Psoas muscle (tissue), 8 donors: ENCODE measurements around the gene ENTREP1. TPM values are rescaled to one million over a fixed set of nuclear protein-coding genes. Genes with fewer than 3 reads are reported as not detected.

Experiments
- ATAC-seq, 4 donors: fragments of 200-7000 bp; cut with Tn5 transposase; one replicate each; pipeline ENCODE4 v1.9.1; 2020; ENCODE audit warnings: moderate library complexity in 3 of 4, mild to moderate bottlenecking in 2 of 4
- DNase-seq, 2 donors: peaks; one replicate each; pipeline ENCODE4 v3.0.0-alpha.2; 2020
- H3K27ac ChIP-seq: fragments of 200-600 bp; one replicate; pipeline ENCODE4 v1.8.0; 2022
- H3K27me3 ChIP-seq, 3 donors: fragments of 200-600 bp in 1 of 3; one replicate each; pipeline versions ENCODE4 v1.6.1 to v1.8.0; 2013 to 2022; ENCODE audit warnings: low read length in 2 of 3, mild to moderate bottlenecking in 2 of 3, moderate library complexity in 1 of 3; ENCODE audit not compliant: insufficient read depth in 3 of 3
- H3K36me3 ChIP-seq, 2 donors: fragments of 200-600 bp in 1 of 2; one replicate each; pipeline versions ENCODE4 v1.6.1 to v1.8.0; 2013 to 2022; ENCODE audit warnings: low read depth in 1 of 2, mild to moderate bottlenecking in 1 of 2, moderate library complexity in 1 of 2; ENCODE audit not compliant: insufficient read depth in 1 of 2
- H3K4me1 ChIP-seq: fragments of 200-600 bp; one replicate; pipeline ENCODE4 v1.8.0; 2022
- H3K4me3 ChIP-seq: fragments of 200-600 bp; one replicate; pipeline ENCODE4 v1.8.0; 2022; ENCODE audit warnings: mild to moderate bottlenecking
- H3K9me3 ChIP-seq: fragments of 200-600 bp; one replicate; pipeline ENCODE4 v1.8.0; 2022
- WGBS, 3 donors: extraction: QIAGEN DNeasy Blood & Tissue Kit; methylation state at CpG; one replicate each; pipeline versions ENCODE4 v1.1.6 to v1.1.7; 2013; 5-methylcytosine and 5-hydroxymethylcytosine counted together
- intact Hi-C, 2 donors: fragments of 100-400 bp; cut with DNase I; formaldehyde crosslinking; loops; one replicate each; pipeline versions ENCODE4 v1.11.0 to v1.14.2; 2022
- polyA plus RNA-seq, 3 donors: library from polyadenylated mRNA; stranded (reverse); fragments of 200-250 nt; gene quantifications; one replicate each; pipeline ENCODE4 v1.2.3, GENCODE V29; 2013
- total RNA-seq, 4 donors: library from RNA; stranded (reverse); fragmentation: NEBNext Ultra II Directional in 2 of 4; extraction: Animal tissue kit (Norgen Biotek cat#: 25700) in 2 of 4; gene quantifications; one replicate each; pipeline versions ENCODE4 v1.2.1 to v1.2.4, GENCODE V29; 2021 to 2023
- TF ChIP-seq, protein P1 (sequence below): fragments of 200-600 bp; IDR thresholded peaks from one replicate; pipeline ENCODE4 v1.8.0; 2022; ENCODE audit warnings: antibody characterized with exemption
- donor health status: healthy with polysubstance abuse.
- donor health status: DM: no; HTN: no; CAD: no; lungs with moderate emphysema.
- donor health status: Bipolar disorder and iron deficiency.
- donor health status: healthy.
- donor health status: DM: yes; HTN: yes; CAD: no.
- donor health status: DM: no; HTN: no; CAD: no.
- donor health status: DM: no; HTN: no; CAD: no.
- donor health status: DM: yes; HTN: yes; CAD: no.

Gene ENTREP1
- total and polyA plus RNA-seq, 7 donors, result 5.1 to 35.7 (median 19.6) TPM

DNA sequence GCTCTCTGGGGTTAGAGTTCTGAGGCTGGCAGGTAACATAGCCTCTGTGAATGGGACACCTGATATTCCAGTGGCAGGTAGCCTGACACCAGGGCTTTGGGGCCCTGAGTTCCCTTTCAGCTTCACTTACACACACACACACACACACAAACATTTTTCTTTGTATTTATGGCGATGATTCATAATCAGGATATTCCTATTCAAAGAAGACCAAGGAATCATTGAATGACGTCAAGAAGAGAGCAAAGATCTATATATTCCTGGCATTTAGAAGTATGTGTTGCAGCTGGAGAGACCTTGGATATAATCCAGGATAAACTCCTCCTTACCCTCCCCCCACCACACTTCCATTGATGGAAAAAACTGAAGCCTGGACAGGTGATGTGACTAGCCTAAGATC, 7.9 kb upstream of the ENTREP1 start:
- Histone ChIP-seq H3K4me1 (no peaks in the 10 kb centered on the region), H3K27ac (no peak overlapping the region), H3K27me3 (no peaks in the 10 kb centered on the region), H3K4me3 (no peak overlapping the region), H3K36me3 (no peaks in the 10 kb centered on the region), H3K9me3 (peaks cover 6% of the 10 kb centered on the region)
- ATAC-seq, result no peak
- intact Hi-C loops, result no loop called here
- DNase-seq, result no peak
- TF ChIP-seq, protein P1, sequence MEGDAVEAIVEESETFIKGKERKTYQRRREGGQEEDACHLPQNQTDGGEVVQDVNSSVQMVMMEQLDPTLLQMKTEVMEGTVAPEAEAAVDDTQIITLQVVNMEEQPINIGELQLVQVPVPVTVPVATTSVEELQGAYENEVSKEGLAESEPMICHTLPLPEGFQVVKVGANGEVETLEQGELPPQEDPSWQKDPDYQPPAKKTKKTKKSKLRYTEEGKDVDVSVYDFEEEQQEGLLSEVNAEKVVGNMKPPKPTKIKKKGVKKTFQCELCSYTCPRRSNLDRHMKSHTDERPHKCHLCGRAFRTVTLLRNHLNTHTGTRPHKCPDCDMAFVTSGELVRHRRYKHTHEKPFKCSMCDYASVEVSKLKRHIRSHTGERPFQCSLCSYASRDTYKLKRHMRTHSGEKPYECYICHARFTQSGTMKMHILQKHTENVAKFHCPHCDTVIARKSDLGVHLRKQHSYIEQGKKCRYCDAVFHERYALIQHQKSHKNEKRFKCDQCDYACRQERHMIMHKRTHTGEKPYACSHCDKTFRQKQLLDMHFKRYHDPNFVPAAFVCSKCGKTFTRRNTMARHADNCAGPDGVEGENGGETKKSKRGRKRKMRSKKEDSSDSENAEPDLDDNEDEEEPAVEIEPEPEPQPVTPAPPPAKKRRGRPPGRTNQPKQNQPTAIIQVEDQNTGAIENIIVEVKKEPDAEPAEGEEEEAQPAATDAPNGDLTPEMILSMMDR, result no peak
- WGBS, 3 donors, result 69 to 76% (median 75%) methylated on average over 2 of the region's 2 CpGs

DNA sequence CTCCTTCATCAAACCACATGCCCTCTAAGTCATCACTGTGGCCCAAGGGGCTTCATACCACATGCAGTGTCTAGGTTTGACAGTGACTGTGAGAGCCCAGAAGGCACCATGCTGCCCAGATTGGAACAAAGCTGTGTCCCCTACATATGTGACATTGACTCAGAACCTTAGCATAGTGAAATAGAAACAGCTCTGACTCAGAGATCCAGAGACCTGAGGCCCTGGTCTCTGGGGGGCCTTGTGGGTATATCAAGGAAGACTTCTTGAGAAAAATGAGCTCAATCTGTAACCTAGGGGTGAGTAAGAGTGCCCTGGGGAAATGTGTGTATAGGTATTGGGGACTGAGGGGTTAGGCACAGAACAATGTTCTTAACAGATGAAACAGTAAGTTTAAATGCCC, 7.1 kb upstream of the ENTREP1 start:
- intact Hi-C loops, result no loop called here
- no peak for DNase-seq
- no peak overlapping the region for H3K4me3 ChIP-seq

DNA sequence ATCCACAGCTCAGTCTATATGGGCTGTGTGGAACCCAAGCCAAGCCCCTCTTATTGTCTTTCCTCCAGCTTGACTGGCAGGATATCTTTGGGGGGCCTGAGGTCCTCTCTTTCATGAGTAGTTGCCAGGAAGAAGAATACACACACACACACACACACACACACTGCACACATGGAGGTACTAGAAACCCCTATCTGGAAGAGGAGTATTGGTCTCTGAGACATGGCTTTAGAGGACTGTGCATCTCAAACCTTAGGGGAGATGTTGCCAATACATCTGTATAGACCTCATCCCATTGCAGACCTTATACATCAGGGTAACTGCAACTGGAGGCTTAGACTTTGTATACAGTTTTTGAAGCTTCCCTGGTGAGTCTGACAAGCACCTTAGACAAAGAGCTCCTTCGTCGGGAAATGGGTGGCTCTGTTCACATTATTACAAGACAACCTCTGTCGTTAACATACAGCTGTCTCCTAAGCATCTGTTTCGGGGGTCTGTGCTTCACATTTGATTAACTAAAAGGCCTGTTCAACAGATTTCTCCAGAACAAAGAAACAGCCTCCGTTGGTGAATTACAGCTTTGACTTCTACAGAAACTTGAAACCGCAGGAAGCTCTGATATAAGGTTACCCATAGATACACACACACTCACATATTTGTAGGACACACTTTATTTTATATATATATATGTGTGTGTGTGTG, 5.5 kb upstream of the ENTREP1 start:
- intact Hi-C loops, result loop anchor here (10.0 kb wide), 2 partner anchors 45 to 85 kb away; no protein-coding TSS in a partner anchor
- H3K4me3 ChIP-seq, result no peak overlapping the region
- TF ChIP-seq, protein P1, result no peak
- ATAC-seq (no peak), DNase-seq (no peak)
- H3K9me3 ChIP-seq, result no peaks in the 10 kb centered on the region
- H3K27ac ChIP-seq, result no peak overlapping the region
- no peaks in the 10 kb centered on the region for H3K27me3 ChIP-seq
- WGBS, 3 donors, result 35 to 50% (median 42%) methylated on average over 6 of the region's 6 CpGs
- H3K36me3 ChIP-seq, result no peaks in the 10 kb centered on the region
- no peaks in the 10 kb centered on the region for H3K4me1 ChIP-seq

More for the DNA sequence above, 7.1 kb upstream of the ENTREP1 start:
- H3K27me3 ChIP-seq, result no peaks in the 10 kb centered on the region
- H3K4me1 ChIP-seq, result no peaks in the 10 kb centered on the region
- H3K9me3 ChIP-seq, result peaks cover 5% of the 10 kb centered on the region
- TF ChIP-seq, protein P1, result no peak
- ATAC-seq, result no peak
- H3K36me3 ChIP-seq, result no peaks in the 10 kb centered on the region
- H3K27ac ChIP-seq, result no peak overlapping the region

DNA sequence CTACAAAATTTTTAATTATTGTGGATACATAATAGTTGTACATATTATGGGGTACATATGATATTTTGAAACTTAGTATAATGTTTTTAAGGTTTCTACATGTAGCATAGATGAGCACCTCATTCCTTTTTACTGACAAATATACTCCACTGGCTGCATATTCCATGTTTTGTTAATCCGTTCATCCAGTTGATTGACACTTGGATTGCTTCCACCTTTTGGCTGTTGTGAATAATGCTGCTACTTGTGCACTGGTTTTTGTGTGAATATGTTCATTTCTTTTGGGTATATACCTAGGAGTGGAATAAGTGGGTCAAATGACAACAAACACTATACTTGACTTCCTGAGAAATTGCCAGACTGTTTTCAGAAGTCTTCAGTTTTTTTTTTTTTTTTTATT, 2.8 kb upstream of the ENTREP1 start:
- Histone ChIP-seq H3K9me3 (no peaks in the 10 kb centered on the region), H3K4me3 (no peak overlapping the region), H3K36me3 (no peaks in the 10 kb centered on the region), H3K27ac (no peak overlapping the region), H3K4me1 (no peaks in the 10 kb centered on the region), H3K27me3 (no peaks in the 10 kb centered on the region)
- 36 to 49% (median 42%) methylated on average over 1 of the region's 1 CpG for WGBS, 3 donors
- intact Hi-C loops, result loop anchor here (10.0 kb wide), 2 partner anchors 47 to 87 kb away; no protein-coding TSS in a partner anchor
- TF ChIP-seq, protein P1, result no peak
- DNase-seq (no peak), ATAC-seq (no peak)

DNA sequence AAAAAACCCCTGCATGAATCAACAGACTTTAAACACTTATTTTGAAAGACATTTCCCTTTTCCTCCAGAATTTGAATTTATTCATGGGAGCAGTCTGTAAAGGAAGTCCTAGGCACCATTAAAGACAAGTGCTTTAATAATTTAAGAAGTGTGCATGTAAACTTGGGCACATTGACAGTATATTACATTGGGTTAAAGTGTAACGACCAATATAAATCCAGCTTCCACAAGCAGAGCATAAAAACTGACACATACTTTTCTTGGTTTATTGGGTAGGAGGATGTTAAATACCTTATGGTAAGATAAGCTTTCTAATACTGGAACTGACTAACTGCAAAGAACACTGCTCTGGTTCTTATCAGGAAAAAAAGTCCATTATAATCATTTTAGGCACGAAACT, 1.2 kb upstream of the ENTREP1 start:
- no peak for DNase-seq
- Histone ChIP-seq H3K27me3 (no peaks in the 10 kb centered on the region), H3K9me3 (no peaks in the 10 kb centered on the region), H3K36me3 (no peaks in the 10 kb centered on the region), H3K27ac (peak overlapping the region; percentile 96), H3K4me1 (peaks cover 10% of the 10 kb centered on the region), H3K4me3 (peak overlapping the region; percentile 83)
- TF ChIP-seq, protein P1, result no peak
- WGBS, 3 donors, result 52 to 58% (median 55%) methylated on average over 2 of the region's 2 CpGs
- intact Hi-C loops, result loop anchor here (10.0 kb wide), 2 partner anchors 49 to 89 kb away; no protein-coding TSS in a partner anchor
- ATAC-seq, result no peak
